GM12872 (cell line): ENCODE results near the gene MMAB.

Source experiments
- TF ChIP-seq, protein P1 (sequence below): IDR thresholded peaks from 3 replicates; pipeline ENCODE4 v1.5.1; 2011; ENCODE audit warnings: low read depth, mild to moderate bottlenecking, low read length, moderate library complexity; ENCODE audit not compliant: insufficient read depth

The MMAB gene

DNA sequence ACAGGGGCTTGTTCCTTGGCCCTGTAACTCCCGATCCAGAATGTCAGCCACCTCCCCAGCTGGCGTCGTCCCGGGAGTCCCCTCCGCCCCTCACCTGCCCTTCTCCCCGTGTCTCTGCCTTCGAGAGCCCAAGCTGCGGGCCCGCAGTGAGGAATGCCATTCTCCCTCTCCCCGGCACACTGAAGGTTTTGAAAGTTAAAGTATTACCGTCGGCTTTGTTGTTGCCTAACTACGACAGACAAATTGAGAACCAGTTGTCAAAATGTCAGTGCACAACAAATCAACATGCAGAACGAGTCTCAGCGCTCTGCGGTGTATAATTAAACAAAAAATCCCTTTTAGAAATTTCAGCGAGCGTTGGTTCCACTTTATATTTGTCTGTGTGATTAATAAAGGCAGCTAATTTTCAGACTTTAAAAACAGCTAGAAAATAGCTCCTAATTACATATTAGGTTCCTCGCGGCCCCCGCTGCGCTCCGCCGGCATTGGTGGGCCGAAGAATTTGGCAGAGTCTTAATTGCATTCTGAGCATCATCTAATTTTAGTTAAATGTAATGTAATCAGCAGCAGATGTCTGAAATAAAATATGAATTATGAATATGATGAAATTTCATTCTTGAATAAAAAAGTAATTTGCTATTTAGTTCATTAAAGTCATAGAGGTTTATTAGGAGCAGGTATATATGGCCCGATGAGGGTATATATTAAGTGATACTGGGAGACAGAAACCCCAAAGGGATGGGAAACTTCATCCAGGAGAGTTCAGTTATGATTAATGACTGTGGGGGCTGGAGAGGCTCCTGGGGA, 40.5 kb upstream of the MMAB start:
- TF ChIP-seq, protein P1, sequence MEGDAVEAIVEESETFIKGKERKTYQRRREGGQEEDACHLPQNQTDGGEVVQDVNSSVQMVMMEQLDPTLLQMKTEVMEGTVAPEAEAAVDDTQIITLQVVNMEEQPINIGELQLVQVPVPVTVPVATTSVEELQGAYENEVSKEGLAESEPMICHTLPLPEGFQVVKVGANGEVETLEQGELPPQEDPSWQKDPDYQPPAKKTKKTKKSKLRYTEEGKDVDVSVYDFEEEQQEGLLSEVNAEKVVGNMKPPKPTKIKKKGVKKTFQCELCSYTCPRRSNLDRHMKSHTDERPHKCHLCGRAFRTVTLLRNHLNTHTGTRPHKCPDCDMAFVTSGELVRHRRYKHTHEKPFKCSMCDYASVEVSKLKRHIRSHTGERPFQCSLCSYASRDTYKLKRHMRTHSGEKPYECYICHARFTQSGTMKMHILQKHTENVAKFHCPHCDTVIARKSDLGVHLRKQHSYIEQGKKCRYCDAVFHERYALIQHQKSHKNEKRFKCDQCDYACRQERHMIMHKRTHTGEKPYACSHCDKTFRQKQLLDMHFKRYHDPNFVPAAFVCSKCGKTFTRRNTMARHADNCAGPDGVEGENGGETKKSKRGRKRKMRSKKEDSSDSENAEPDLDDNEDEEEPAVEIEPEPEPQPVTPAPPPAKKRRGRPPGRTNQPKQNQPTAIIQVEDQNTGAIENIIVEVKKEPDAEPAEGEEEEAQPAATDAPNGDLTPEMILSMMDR = no peak

DNA sequence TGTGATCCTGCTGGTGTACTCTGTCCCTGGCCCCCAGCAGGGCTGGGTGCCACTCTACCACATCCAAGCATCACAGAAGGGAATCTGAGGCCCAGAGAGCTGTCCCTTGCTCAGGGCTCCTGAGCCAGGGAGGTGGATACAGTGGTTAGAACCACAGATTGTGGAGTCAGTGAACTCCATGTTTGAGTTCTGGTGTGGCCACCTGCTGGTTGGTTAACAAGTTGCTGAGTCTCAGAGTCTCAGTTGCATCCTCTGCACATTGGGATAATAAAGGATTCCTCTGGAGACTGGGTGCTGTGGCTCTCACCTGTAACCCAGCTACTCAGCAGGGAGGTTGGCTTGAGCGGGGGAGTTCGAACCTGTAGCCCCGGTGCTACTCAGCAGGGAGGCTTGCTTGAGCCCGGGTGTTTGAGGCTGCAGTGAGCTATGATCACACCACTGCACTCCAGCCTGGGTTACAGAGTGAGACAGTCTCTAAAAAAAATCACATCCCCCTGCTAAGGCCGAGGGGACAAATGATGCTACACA, 39.7 kb upstream of the MMAB start:
- TF ChIP-seq, protein P1 = peak; percentile 51

DNA sequence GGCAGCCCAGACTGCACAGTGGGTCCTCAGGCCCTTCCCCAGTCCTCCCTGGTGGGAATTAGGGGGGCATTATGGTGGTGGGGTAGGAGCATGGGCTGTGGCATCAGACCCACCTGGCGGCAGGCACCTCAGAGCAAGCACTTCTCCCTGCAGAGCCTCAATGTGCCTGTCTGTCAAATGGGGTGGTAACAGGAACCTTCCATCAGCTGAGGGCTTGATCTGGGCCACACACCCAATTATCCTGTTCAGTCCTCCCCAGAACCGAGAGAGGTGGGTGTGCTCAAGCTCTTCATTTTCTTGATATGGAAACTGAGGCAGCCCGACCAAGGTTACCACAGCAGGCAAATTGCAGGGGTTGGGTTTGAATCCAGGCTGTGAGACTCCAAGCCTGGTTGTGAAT, 38.7 kb upstream of the MMAB start:
- TF ChIP-seq, protein P1 = no peak

DNA sequence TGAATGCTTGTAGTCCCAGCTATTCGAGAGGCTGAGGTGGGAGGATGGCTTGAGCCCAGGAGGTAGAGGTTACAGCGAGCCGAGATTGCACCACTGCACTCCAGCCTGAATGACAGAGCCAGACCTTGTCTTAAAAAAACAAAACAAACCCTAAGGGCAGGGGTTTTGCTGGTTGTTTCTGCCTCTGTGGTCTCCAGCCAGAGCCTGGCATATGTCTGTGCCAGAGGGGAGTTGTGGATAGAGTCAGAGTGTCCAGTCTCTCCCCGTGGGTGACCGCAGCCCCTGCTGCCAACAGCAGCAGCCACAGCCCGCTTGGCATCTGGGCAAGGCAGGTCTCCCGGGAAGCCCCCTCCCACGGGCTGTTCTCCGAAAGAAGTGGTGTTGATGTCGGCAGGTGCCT, 37.9 kb upstream of the MMAB start:
- TF ChIP-seq, protein P1 = no peak

DNA sequence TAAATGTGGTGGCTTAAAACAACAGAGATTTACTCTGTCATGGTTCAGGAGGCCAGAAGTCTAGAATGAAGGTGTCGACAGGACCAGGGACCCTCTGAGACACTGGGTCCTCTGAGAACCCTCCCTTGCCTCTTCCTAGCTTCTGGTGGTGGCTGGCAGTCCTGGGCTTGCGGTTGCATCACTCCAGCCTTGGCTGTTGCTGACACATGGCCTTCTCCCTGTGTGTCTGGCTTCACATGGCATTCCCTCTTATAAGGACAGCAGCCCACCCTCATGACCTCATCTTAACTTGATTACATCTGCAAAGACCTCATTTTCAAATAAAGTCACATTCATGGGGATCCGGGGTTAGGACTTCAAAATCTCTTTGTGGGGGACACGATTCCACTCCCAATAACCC, 37.2 kb upstream of the MMAB start:
- TF ChIP-seq, protein P1 = no peak

DNA sequence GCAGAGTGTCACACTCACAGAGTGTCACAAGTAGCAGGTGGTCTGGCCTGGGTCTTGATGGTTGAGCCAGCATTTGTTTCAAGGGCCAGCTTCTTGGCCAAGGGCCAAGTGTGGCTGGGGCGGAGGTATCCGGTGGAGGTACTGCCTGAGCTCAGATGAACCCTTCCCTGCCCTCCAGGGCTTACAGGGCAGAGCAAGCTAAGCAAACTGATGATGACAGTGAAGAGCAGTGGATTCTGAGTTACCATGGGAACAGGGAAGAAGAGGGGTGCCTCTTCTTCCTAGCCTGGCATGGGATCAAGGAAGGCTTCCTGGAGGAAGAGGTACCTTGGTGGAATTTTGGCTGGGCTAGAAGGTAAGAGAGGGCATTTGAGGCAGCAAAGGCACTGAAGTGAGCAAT, 36.0 kb upstream of the MMAB start:
- TF ChIP-seq, protein P1 = no peak

DNA sequence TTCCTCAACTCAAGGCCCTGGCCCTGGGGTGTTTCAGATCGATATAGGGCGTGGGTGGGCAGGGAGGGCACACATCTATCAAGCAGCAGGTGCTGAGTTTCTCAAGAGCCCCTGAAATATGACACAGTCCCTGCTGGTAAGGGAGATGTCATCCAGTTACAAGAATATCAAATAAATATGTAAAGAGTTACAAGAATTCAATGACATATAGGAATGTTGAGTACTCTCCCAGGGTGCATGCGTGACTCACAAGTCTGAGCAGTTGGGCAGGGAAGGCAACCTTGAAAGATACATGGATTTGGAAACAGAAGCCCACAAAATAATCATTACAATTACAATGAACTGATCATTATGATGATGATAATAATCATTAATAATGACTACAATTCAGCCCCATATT, 35.5 kb upstream of the MMAB start:
- TF ChIP-seq, protein P1 = no peak
